ENCODE measurements around the gene CEL. TPM values are rescaled to one million over a fixed set of nuclear protein-coding genes. Genes with fewer than 3 reads are reported as not detected.

The CEL gene
- total and polyA plus RNA-seq, 2 donors (not counting 3 experiments of a cell fraction or from before 2014, with no cell fraction given): 0.92 to 1.1 TPM

- no peak for DNase-seq (ENCODE audit: low read depth, low spot score)
- Histone ChIP-seq H3K9me3 (replicated peaks; ENCODE audit: control insufficient read depth, insufficient read depth, low read length) (no peaks in the 10 kb centered on the region), H3K27ac (ENCODE audit: insufficient read depth, low read depth, low read length) (no peak overlapping the region), H3K36me3 (ENCODE audit: control insufficient read depth in 2 of 2, extremely low read depth in 1 of 2, insufficient read depth in 2 of 2, low read length in 2 of 2) (peaks cover 0 to 29% of the 10 kb centered on the region in 2 experiments), H4K20me1 (replicated peaks; ENCODE audit: control insufficient read depth, extremely low read depth, insufficient read depth, low read length) (no peaks in the 10 kb centered on the region), H3K9ac (replicated peaks; ENCODE audit: extremely low read depth, insufficient read depth, low read length) (no peak overlapping the region), H3K4me3 (replicated peaks in 1 of 3; ENCODE audit: insufficient read depth in 1 of 3, low read depth in 1 of 3, low read length in 3 of 3) (no peak overlapping the region), H3K4me2 (ENCODE audit: insufficient read depth, low read length) (no peak overlapping the region), H3K79me2 (ENCODE audit: control insufficient read depth, insufficient read depth, low read length) (no peaks in the 10 kb centered on the region), H3K9me1 (replicated peaks; ENCODE audit: control insufficient read depth, extremely low read depth, insufficient read depth, low read length) (no peaks in the 10 kb centered on the region), H3K4me1 (ENCODE audit: control insufficient read depth, extremely low read depth, insufficient read depth, low read length) (peaks cover 3% of the 10 kb centered on the region), H3K27me3 (ENCODE audit: control insufficient read depth in 2 of 2, insufficient read depth in 2 of 2, low read length in 2 of 2) (no peaks in the 10 kb centered on the region), H2AFZ (ENCODE audit: low read depth, low read length) (no peak overlapping the region)
- dilution Hi-C loops (cut with MboI; ENCODE audit: extremely low pct_ligation_motif_present, low sequenced_read_pairs): no loop called here
- CTCF ChIA-PET: no interaction called here
- POLR2A ChIA-PET: no interaction called here
- no peak for TF ChIP-seq FOS (IDR thresholded peaks at IDR 0.05; ENCODE audit: borderline replicate concordance, insufficient read depth, low read length)
- no peak for TF ChIP-seq CTCF (IDR thresholded peaks at IDR 0.05; ENCODE audit: extremely low read depth in 1 of 2, insufficient read depth in 1 of 2, low read depth in 1 of 2, low read length in 2 of 2)
- no peak for TF ChIP-seq MAX (IDR thresholded peaks at IDR 0.05; ENCODE audit: insufficient read depth, insufficient read length)
- TF ChIP-seq POLR2A (IDR thresholded peaks at IDR 0.05; ENCODE audit: low read depth, low read length): no peak
- TF ChIP-seq EZH2 (IDR thresholded peaks at IDR 0.05; ENCODE audit: borderline replicate concordance, low read depth, low read length, severe bottlenecking): no peak
- no peak for TF ChIP-seq MYC (IDR thresholded peaks at IDR 0.05; ENCODE audit: low read depth, low read length)
- no peak for TF ChIP-seq JUN (IDR thresholded peaks at IDR 0.05; ENCODE audit: borderline replicate concordance, insufficient read depth, insufficient read length, low read depth)
- no peak for TF ChIP-seq POLR2AphosphoS5 (IDR thresholded peaks at IDR 0.05; ENCODE audit: insufficient read depth, low read depth, low read length)
- no peak for TF ChIP-seq GATA2 (IDR thresholded peaks at IDR 0.05; ENCODE audit: insufficient read depth, insufficient read length, low read depth, low read length)
- no peak for FAIRE-seq
- TSS peak; percentile 62 for BruUV-seq (replicated peaks)
- intact Hi-C loops (cut with micrococcal nuclease): no loop called here
Measured at GRCh38 chr9:133058071-133058470, 3.7 kb upstream of the CEL start.

Measured in endothelial cell of umbilical vein (primary cell).